HG03442 (cell line): ENCODE results near the gene GRIN1.

Source experiments
- ATAC-seq: cut with Tn5 transposase; IDR thresholded peaks from one replicate; pipeline ENCODE4 v1.9.1; 2021; ENCODE audit warnings: mild to moderate bottlenecking, moderate library complexity; ENCODE audit not compliant: unreplicated experiment

The GRIN1 gene

GRCh38 chr9:137173796-137174664 lies 35.1 kb downstream of the GRIN1 start:
- ATAC-seq = no peak

- ATAC-seq = no peak
Measured at GRCh38 chr9:137174722-137175293, 35.9 kb downstream of the GRIN1 start.

DNA sequence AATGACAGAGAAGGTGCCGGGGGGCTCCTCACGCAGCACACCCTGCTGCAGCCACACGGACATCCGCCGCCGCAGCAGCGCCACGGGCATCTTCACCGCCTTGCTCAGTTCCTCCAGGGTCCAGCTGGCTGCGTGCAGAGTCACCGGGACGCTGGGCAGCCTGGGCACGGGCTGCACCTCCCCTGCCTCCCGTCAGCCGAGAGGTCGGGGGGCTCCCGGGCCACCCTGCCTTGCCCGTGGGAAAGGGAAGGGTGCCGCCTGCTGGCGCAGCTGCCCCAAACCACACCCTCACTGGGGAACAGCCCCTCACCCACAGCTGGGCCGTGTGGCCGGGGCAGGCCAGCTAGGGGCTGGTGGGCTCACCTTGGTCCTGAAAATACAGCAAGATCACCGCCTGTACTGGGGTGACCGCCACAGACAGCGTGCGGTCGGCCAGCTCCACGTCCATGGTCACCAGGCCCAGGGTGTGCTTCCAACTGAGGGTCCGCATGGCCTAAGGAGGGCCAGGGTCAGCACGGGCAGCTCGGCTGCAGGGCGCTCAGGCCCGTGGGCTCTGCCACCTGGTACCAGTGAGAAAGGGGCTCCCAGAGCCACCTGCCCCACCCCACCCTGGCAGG lies 36.5 kb downstream of the GRIN1 start:
- ATAC-seq = no peak

GRCh38 chr9:137176302-137177182 lies 37.6 kb downstream of the GRIN1 start:
- no peak for ATAC-seq

DNA sequence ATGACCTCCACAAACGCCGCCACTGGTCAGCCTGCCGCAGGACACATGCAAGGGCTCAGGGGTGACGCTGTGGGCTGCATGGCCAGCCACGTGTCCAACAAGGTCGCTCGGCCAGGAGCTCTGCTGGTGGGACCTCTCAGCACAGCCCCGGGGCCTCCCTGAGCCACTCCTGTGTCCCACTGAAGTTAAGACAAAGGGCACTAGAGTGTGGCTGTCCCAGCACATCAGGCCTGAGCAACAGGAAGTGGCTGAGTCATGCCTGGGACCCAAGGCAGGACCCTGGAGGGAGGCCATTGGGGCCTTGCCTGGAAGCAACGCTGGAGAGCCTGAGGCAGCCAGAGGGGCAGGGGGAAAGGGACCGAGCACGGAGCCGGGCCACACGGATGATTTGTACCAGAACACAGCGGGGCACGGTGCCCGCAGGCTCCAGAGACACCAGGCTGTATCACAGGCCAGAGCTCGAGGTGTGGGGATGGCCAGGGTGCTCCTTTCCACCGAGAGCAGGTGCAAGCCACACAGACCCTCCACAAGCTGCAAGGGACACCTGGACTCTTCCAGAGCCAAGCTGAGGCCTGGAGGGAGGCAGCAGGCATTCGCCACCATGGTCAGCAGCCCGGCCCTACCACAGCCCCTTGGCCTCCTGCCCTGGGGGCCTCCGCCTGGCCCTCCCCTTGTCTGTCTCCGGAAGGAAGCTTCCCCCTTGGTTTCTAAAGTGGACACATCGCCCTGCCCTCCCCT lies 39.4 kb downstream of the GRIN1 start:
- ATAC-seq = no peak

DNA sequence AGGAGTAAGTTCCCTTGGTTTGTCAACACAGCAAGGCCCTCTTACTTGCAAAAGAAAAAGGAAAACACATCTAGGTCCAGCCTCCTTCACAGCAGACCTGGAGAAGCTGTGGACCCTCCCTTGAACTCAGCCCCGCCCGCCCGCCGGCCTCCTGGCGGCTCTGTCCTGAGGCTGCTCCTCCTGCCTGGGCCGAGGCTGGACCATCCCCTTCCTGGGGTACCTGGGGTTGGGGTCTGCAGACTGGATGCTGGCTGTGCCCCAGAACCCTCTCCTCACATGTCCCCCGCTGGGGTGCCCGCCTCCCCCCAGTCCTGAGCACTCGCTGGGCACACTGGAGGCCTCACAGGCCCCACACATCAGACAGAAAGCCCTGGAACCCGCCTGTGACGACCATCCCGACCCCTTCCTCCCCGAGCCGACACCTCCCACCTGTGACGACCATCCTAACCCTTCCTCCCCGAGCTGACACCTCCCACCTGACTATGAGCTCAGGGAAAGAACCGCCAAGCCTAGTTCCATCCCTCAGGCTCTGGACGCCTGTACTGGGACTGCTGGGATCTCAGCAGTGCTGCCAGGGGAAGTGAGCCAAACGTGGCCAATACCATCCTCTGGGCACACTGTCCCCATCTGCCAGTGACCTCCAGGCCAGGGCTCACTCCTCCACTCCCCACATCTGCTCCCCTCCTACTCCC lies 40.1 kb downstream of the GRIN1 start:
- no peak for ATAC-seq

- ATAC-seq = no peak
Measured at GRCh38 chr9:137179761-137180160, 40.8 kb downstream of the GRIN1 start.

DNA sequence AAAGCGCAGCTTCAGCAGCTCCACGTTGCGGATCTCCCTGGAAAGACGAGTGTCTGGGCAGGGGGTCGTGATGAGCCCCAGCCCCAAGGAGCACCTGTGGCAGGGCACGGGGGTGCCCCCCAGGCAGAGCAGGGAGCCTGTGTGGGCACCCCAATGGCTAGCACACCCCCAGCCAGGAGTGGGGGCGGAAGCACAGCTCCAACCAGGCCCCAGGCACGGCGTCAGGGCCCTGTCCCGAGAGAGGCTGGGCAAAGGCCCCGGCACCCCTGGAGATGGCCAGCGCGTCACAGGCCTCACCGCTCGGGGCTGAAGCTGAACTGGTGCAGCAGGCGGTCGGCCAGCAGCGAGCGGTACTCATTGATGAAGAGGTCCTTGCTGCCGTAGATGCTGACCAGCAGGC lies 41.5 kb downstream of the GRIN1 start:
- no peak for ATAC-seq

GRCh38 chr9:137181680-137182079 lies 42.7 kb downstream of the GRIN1 start:
- no peak for ATAC-seq

DNA sequence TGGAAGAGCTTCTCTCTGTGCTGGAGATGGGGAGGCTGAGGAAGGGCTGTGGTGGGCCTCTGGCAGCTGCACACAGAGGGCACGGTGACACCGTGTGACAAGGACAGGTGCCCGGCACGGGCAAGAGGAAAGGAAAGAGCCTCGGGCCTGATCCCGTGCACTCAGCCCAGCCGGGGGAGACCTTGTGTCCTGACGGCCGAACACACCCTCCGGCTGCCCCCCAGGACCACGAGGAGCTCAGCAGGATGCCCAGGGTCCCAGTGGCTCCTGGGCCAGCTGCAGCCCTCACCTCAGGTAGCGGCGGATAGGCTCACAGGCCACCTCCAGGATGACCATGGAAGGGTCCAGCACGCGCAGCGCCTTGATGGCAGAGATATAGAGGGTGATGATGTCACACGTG lies 43.9 kb downstream of the GRIN1 start:
- ATAC-seq = no peak

DNA sequence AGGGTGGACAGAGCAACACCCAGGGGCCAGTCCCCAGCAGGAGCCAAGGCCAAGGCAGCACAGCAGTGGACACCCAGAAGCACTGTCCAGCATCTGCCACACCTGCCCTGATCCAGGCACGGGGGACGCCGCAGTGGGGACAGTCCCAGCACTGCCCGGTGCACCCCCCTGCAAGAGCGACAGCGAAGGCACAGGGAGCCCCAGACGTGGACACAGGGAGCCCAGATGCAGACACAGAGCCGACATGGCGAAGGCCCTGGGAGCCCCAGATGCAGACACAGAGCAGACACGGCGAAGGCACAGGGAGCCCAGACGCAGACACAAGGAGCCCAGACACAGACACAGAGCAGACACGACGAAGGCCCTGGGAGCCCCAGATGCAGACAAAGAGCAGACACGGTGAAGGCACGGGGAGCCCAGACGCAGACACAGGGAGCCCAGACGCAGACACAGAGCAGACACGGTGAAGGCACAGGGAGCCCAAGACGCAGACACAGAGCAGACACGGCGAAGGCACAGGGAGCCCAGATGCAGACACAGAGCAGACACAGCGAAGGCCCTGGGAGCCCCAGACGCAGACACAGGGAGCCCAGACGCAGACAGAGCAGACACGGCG lies 45.1 kb downstream of the GRIN1 start:
- ATAC-seq = no peak

DNA sequence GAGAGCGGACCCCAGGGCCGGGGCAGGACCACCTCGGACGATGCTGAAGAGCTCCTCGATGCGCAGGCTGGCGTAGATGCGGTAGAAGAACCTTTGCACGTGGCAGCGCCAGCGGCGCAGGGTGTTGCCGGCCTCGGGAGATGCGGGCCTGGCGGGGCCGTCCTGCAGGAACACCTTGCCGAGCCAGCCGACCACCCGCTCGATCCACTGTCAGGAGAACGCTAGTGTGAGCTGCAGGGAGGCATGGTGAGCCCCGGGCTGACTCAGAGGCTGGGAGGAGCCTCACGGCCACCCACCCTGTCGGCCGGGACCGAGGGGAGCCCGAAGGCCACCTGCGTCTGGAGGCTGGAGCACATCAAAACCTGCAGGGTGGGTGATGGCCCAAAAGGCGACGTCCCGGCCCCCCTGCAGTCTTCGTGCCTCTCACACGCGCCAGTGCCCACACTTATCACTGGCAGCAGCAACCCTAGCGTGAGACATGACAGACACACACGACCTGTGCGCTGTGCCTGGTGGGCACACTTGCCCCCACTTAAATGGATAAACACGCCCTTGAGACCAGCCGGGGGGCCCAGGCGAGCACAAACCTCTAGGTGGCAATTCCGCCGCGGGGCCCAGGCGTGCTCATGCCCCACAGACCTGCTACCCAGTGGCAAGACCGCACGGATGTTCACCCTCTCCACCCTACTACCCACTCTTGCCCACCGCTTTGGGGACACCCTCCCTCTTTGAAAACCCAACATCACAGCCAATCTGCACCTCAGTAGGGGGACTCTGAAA lies 46.1 kb downstream of the GRIN1 start:
- no peak for ATAC-seq

- ATAC-seq = no peak
Measured at GRCh38 chr9:137185921-137186320, 47.0 kb downstream of the GRIN1 start.

DNA sequence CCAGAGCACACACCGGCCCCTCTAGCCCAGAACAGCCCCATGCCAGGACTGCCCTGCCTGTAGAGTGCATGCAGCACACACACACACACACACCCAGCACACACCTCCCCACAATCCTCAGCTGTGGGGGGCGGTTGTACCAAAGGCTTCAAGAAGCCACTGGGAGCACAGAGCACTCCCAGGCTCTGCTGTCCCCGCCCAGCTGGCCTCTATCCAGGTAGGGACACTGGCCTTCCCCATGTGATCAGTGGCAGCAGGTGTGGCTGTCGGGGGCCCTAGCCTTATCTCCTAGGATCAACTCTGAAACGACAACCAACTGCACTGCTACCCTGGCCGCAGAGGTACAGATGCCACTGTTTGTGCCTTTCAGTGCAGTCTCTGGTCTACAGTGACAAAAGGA lies 47.4 kb downstream of the GRIN1 start:
- ATAC-seq = no peak

DNA sequence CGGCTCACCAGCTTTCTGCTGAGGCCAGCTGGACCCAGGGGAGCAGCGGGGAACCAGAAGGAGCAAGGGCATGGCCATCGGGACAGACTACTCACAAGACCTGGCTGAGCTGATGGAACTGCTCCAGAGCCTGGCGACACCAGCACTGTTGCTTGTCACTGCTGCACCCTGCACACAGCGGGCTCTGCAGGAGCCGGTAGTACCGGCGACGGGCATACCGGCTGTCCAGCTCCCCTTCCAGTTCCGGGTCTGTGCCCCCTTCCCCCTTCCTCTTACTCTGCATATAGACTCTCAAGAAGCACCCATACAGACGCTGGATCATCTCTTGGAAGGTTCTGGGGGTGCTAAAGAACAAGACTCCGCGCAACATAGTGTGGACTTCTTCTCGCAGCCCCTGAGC lies 48.4 kb downstream of the GRIN1 start:
- ATAC-seq = no peak

DNA sequence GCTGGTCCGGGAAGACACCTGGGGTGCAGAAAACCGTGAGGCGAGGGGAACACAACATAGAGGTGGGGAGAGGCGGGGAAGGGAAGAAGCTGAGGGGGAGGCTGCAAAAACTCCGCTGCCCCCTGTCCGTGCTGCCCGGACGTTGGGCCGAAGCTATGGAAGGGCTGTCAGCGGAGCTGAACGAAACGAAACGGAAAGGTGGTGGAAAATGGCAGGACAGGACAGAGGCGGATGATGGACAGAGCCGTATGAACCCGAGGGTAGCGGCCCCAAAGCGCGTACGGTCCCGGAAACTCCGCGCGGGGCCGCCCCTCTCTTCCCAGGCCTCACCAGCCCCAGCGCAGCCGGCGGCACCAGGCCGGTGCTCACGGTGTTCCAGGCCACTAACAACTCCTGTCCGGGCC lies 49.1 kb downstream of the GRIN1 start:
- ATAC-seq = no peak

DNA sequence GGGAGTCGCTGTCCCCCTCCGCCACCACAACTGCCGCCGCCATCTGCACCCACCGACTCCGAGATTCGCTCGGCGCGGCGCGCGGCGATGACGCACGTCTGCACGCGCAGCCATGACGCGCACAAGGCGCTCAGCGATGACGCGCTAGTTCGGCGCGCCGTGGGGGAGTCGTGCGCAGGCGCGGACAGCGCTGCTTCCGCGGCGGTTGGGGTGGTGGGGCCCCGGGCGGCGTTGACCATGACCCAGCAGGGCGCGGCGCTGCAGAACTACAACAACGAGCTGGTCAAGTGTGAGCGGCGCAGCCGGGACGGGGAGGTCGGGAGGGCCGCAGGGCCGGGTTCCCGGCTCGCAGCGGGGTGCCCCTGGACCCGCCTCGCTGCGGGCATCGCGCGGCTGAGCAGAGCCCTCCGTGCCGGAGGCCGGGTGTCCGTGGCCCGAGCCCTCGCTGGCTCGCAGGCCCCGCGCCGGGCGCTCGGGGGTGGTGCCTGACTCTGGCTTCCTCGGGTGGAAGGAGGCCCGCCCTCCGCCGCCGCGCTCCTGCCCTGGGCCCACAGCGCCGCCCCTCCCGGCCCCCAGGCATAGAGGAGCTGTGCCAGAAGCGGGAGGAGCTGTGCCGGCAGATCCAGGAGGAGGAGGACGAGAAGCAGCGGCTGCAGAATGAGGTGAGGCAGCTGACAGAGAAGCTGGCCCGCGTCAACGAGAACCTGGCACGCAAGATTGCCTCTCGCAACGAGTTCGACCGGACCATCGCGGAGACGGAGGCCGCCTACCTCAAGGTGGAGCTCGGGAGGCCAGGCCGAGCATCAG lies 49.7 kb downstream of the GRIN1 start, which contains the start of the genes ANAPC2 and SSNA1:
TSS of gene ANAPC2 (minus strand) at position 71 of the 807 bp plus-strand sequence. CDS start at position 43, 28 bp downstream.
TSS of gene SSNA1 (plus strand) at position 187 of the 807 bp plus-strand sequence. CDS start at position 238, 51 bp downstream.
- ATAC-seq = peak; percentile 75
